Stomach (tissue), 4 donors: ENCODE measurements around the gene DHX32.

Source experiments
- EP300 ChIP-seq: sonication (generic); formaldehyde crosslinking; IDR thresholded peaks from one replicate; pipeline ENCODE4 v1.6.1; 2017; ENCODE audit warnings: antibody characterized with exemption
- POLR2A ChIP-seq, 4 donors: fragments of 450-650 bp; IDR thresholded peaks; one replicate each; pipeline ENCODE4 v1.6.1; 2016; ENCODE audit warnings: antibody characterized with exemption in 4 of 4, control low read depth in 2 of 4, mild to moderate bottlenecking in 1 of 4, moderate library complexity in 1 of 4
- POLR2AphosphoS5 ChIP-seq, 3 donors: sonication (generic); formaldehyde crosslinking; IDR thresholded peaks; one replicate each; pipeline ENCODE4 v1.6.1; 2016; ENCODE audit warnings: antibody characterized with exemption in 3 of 3
- TF ChIP-seq, protein P1 (sequence below), 7 experiments: fragments of 450-650 bp in 4 of 7; fragments of 200-600 bp in 3 of 7; sonication (generic) in 3 of 7; IDR thresholded peaks; one replicate each; pipeline ENCODE4 v1.5.1; 2016 to 2019; ENCODE audit warnings: antibody characterized with exemption in 7 of 7, control low read depth in 2 of 7, mild to moderate bottlenecking in 1 of 7

DNA sequence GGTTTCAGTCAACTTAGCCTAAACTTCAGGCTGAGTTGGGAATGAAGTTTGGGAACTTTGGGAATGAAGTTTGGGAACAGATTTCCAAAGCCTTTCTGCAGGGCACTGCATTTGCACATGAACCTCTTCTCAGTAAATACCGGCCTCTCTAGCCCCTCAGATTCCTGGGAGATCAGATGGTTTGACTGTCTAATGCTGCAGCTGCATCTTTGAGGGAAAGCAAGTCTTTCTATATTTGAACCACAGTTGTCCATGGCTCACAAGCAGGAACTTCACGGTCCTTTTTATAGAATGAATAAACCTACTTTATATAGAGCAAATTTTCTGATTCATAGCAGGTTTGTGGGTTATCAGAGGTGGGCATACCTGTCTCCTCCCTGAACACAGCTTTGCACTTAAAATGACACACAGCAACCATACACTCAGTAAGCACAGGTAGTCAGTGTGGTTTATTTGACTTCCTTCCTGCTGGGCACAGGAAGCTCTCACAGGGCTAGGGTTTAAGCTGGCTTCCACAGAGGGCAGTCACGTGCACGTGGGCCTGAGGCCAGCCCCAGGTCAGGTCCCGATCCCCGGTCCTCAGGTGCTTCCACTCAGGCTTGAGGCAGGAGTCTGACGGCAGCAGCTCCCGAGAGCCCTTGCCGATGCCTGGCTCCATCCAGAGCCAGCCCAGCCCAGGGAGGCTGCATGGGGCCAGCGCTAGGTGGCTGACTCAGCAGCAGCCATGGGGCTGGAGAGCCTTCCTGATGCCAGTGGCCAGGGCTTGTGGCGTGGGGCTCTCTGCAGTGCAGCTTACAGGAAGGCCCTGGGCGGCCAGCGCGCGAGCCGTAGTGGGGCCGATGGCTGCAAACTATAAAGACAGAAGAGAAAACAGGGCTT is 92.7 kb downstream of the DHX32 start:
- no peak for TF ChIP-seq POLR2A (IDR thresholded peaks at IDR 0.05)
- TF ChIP-seq, protein P1, sequence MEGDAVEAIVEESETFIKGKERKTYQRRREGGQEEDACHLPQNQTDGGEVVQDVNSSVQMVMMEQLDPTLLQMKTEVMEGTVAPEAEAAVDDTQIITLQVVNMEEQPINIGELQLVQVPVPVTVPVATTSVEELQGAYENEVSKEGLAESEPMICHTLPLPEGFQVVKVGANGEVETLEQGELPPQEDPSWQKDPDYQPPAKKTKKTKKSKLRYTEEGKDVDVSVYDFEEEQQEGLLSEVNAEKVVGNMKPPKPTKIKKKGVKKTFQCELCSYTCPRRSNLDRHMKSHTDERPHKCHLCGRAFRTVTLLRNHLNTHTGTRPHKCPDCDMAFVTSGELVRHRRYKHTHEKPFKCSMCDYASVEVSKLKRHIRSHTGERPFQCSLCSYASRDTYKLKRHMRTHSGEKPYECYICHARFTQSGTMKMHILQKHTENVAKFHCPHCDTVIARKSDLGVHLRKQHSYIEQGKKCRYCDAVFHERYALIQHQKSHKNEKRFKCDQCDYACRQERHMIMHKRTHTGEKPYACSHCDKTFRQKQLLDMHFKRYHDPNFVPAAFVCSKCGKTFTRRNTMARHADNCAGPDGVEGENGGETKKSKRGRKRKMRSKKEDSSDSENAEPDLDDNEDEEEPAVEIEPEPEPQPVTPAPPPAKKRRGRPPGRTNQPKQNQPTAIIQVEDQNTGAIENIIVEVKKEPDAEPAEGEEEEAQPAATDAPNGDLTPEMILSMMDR (IDR thresholded peaks at IDR 0.05): no peak
- TF ChIP-seq POLR2AphosphoS5 (IDR thresholded peaks at IDR 0.05): no peak
- no peak for TF ChIP-seq EP300
